Stomach (tissue), 4 donors: Measurements from ENCODE around the gene EPYC.

Experiments
- EP300 ChIP-seq: sonication (generic); formaldehyde crosslinking; IDR thresholded peaks from one replicate; pipeline ENCODE4 v1.6.1; 2017; ENCODE audit warnings: antibody characterized with exemption
- POLR2A ChIP-seq, 4 donors: fragments of 450-650 bp; IDR thresholded peaks; one replicate each; pipeline ENCODE4 v1.6.1; 2016; ENCODE audit warnings: antibody characterized with exemption in 4 of 4, control low read depth in 2 of 4, mild to moderate bottlenecking in 1 of 4, moderate library complexity in 1 of 4
- POLR2AphosphoS5 ChIP-seq, 3 donors: sonication (generic); formaldehyde crosslinking; IDR thresholded peaks; one replicate each; pipeline ENCODE4 v1.6.1; 2016; ENCODE audit warnings: antibody characterized with exemption in 3 of 3
- TF ChIP-seq, protein P1 (sequence below), 7 experiments: fragments of 450-650 bp in 4 of 7; fragments of 200-600 bp in 3 of 7; sonication (generic) in 3 of 7; IDR thresholded peaks; one replicate each; pipeline ENCODE4 v1.5.1; 2016 to 2019; ENCODE audit warnings: antibody characterized with exemption in 7 of 7, control low read depth in 2 of 7, mild to moderate bottlenecking in 1 of 7

DNA sequence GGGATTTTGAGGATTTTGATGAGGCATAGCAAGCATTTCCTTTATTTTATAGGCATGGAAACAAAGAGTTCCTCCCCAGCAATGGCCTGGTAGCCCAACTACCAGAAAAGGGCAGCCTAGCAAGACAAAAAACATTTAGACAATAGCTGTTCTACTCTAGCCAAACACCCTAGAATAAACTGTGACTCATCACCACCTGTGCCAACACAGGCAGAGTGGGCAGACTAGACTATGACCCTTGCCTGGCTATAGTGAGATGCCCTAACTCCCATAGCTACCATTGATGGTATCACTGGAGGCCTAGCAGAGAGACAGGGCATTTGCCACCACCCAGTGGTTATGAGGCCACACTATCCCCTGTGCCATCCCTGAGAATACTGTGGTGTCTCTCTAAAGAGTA is 34.3 kb downstream of the EPYC start:
- TF ChIP-seq POLR2A (IDR thresholded peaks at IDR 0.05) (no peak), POLR2AphosphoS5 (IDR thresholded peaks at IDR 0.05) (no peak), EP300 (no peak)
- TF ChIP-seq, protein P1, sequence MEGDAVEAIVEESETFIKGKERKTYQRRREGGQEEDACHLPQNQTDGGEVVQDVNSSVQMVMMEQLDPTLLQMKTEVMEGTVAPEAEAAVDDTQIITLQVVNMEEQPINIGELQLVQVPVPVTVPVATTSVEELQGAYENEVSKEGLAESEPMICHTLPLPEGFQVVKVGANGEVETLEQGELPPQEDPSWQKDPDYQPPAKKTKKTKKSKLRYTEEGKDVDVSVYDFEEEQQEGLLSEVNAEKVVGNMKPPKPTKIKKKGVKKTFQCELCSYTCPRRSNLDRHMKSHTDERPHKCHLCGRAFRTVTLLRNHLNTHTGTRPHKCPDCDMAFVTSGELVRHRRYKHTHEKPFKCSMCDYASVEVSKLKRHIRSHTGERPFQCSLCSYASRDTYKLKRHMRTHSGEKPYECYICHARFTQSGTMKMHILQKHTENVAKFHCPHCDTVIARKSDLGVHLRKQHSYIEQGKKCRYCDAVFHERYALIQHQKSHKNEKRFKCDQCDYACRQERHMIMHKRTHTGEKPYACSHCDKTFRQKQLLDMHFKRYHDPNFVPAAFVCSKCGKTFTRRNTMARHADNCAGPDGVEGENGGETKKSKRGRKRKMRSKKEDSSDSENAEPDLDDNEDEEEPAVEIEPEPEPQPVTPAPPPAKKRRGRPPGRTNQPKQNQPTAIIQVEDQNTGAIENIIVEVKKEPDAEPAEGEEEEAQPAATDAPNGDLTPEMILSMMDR (IDR thresholded peaks at IDR 0.05) = no peak
